ENCODE results near the gene RASD2.

Gene RASD2

DNA sequence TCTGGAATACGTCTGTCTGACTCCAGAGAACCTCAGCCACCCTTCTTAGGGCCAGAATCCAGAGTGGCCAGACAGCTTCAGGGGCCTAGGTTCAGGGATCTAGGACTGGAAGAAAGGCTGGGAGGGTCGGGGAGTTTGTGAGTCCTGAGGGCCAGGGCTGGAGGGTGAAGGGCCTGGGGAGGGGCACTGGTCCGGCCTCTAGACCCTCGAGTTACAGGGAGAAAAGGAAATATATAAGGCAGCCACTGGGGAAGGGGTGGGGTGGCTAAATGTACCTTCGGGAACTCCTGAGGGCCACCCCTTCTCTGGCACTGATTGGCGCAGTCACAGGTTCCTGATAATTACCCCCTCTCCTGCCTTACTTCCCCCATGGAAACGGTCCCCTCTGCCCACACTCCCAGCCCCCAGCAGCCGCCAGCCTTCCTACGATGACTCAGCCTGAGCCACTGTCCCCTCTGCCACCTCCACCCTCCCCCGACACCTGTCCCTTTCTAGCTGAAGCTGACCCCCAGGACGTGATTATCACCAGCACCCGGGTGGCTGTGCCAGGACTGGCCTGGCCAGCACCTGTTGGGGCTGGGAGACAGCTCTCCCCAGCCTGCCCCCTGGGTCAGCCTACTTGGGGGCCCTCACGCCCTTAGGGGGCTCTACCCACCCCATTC is 50.1 kb downstream of the RASD2 start:
- Histone ChIP-seq H3K27ac (ENCODE audit: low read length) (no peak overlapping the region), H3K4me3 (ENCODE audit: low read depth in 1 of 2, low read length in 2 of 2) (no peak overlapping the region), H3K4me1 (ENCODE audit: control insufficient read depth in 1 of 2, insufficient read depth in 2 of 2, low read length in 2 of 2) (peaks cover 0 to 31% of the 10 kb centered on the region in 2 donors)

DNA sequence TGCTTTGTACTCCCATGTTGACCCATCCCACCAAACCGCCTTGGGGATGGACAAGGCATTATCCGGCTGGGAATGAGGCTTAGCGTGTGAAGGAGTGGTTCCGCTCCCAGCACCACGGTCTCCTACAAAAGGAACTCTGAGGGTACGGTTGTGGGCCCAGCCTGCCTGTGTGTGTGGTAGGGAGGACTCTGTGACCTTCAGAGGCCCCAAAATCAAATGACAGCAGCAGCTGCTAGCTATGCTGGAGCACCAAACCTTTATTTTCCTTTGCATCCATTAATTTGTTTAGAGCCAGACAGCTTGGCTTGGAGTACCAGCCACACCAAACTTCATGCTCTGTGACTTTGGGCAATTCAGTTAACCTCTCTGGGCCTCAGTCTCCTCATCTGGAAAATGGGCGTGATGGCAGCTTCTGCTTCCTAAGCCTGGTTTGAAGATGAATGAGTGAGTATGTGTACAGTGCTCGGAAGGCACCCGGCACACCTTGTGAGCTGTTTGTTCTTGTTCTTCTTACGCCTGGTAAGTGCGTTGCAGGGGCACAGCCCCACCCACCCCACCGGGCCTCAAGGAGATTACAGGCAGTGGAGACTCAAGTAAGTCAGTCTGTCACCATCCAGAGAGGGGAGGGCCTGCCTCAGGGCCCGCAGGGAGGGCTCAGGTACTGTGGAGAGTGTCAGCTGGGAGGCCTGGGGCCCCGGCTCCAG is 51.2 kb downstream of the RASD2 start:
- no peaks in the 10 kb centered on the region for H3K36me3 ChIP-seq (ENCODE audit: control insufficient read depth in 1 of 2, insufficient read depth in 2 of 2, low read length in 2 of 2)
- H3K9me3 ChIP-seq (ENCODE audit: control insufficient read depth in 1 of 2, low read length in 2 of 2): no peaks in the 10 kb centered on the region
- no peak overlapping the region for H3K4me3 ChIP-seq (ENCODE audit: low read depth in 1 of 2, low read length in 2 of 2)
- H3K27me3 ChIP-seq (ENCODE audit: low read depth, low read length): no peaks in the 10 kb centered on the region
- no peak overlapping the region for H3K27ac ChIP-seq (ENCODE audit: low read length)
- H3K4me1 ChIP-seq (ENCODE audit: control insufficient read depth in 1 of 2, insufficient read depth in 2 of 2, low read length in 2 of 2): peaks cover 0 to 31% of the 10 kb centered on the region in 2 donors

More for the DNA sequence above, 50.1 kb downstream of the RASD2 start:
- no peaks in the 10 kb centered on the region for H3K27me3 ChIP-seq (ENCODE audit: low read depth, low read length)
- no peaks in the 10 kb centered on the region for H3K9me3 ChIP-seq (ENCODE audit: control insufficient read depth in 1 of 2, low read length in 2 of 2)
- no peaks in the 10 kb centered on the region for H3K36me3 ChIP-seq (ENCODE audit: control insufficient read depth in 1 of 2, insufficient read depth in 2 of 2, low read length in 2 of 2)

- H3K36me3 ChIP-seq (ENCODE audit: control insufficient read depth in 1 of 2, insufficient read depth in 2 of 2, low read length in 2 of 2): no peaks in the 10 kb centered on the region
- H3K4me1 ChIP-seq (ENCODE audit: control insufficient read depth in 1 of 2, insufficient read depth in 2 of 2, low read length in 2 of 2): peaks cover 0 to 29% of the 10 kb centered on the region in 2 donors
- H3K27ac ChIP-seq (ENCODE audit: low read length): no peak overlapping the region
- no peak overlapping the region for H3K4me3 ChIP-seq (ENCODE audit: low read depth in 1 of 2, low read length in 2 of 2)
- H3K9me3 ChIP-seq (ENCODE audit: control insufficient read depth in 1 of 2, low read length in 2 of 2): no peaks in the 10 kb centered on the region
- H3K27me3 ChIP-seq (ENCODE audit: low read depth, low read length): no peaks in the 10 kb centered on the region
Measured at GRCh38 chr22:35592418-35592967, 51.9 kb downstream of the RASD2 start.

GRCh38 chr22:35593071-35593890 is 52.6 kb downstream of the RASD2 start:
- Histone ChIP-seq H3K4me1 (ENCODE audit: control insufficient read depth in 1 of 2, insufficient read depth in 2 of 2, low read length in 2 of 2) (peaks cover 0 to 34% of the 10 kb centered on the region in 2 donors), H3K27ac (ENCODE audit: low read length) (no peak overlapping the region), H3K4me3 (ENCODE audit: low read depth in 1 of 2, low read length in 2 of 2) (no peak overlapping the region), H3K27me3 (ENCODE audit: low read depth, low read length) (no peaks in the 10 kb centered on the region), H3K9me3 (ENCODE audit: control insufficient read depth in 1 of 2, low read length in 2 of 2) (no peaks in the 10 kb centered on the region), H3K36me3 (ENCODE audit: control insufficient read depth in 1 of 2, insufficient read depth in 2 of 2, low read length in 2 of 2) (no peaks in the 10 kb centered on the region)

DNA sequence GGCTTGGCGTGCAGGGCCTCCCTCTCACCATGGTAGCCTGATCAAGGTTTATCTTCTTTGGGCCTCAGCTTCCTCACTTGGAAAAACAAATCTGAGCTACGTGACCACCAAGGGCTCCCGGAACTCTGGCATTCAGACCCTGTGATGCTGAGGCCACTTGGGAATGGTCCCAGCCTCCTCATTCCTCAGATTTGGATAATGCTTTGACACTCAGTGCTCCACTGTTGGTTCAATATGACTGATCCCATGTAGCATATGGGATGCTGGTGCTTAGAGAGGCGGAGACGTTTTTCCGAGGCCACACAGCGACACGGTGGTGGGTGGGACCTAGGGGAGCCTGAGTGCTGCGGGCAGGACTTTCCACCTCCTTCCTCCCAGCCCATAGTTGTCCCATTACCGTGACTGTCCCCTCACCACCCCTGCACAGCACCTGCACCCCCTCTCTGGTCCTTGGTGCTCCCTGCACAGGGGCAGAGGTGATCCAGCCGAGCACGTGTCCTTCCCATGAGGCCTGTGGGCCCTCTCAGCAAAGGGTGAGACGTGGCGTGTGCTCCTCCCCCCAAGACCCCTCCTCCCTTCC is 53.4 kb downstream of the RASD2 start:
- Histone ChIP-seq H3K4me1 (ENCODE audit: control insufficient read depth in 1 of 2, insufficient read depth in 2 of 2, low read length in 2 of 2) (peaks cover 0 to 34% of the 10 kb centered on the region in 2 donors), H3K4me3 (ENCODE audit: low read depth in 1 of 2, low read length in 2 of 2) (no peak overlapping the region)

DNA sequence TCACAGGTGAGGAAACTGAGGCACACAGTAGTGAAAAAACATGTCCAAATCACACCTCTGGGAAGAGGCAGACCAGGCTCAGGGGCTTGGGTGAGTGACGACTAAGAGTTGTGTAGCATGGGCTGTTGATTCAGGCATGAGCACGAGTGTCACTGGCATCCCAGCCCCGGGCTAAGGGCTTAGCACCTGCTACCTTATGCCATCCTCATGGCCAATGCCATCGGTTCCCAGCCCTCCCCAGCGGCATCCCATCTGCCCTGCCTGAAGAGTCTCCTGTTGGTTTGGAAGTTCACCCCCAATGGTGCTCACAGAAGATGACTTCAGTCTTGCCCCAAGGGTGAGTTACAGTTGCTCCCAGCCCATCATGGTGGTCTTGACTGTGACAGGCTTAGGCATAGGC is 54.1 kb downstream of the RASD2 start:
- no peaks in the 10 kb centered on the region for H3K9me3 ChIP-seq (ENCODE audit: control insufficient read depth in 1 of 2, low read length in 2 of 2)
- no peaks in the 10 kb centered on the region for H3K36me3 ChIP-seq (ENCODE audit: control insufficient read depth in 1 of 2, insufficient read depth in 2 of 2, low read length in 2 of 2)
- peaks cover 0 to 34% of the 10 kb centered on the region in 2 donors for H3K4me1 ChIP-seq (ENCODE audit: control insufficient read depth in 1 of 2, insufficient read depth in 2 of 2, low read length in 2 of 2)
- no peak overlapping the region for H3K27ac ChIP-seq (ENCODE audit: low read length)
- H3K4me3 ChIP-seq (ENCODE audit: low read depth in 1 of 2, low read length in 2 of 2): no peak overlapping the region
- H3K27me3 ChIP-seq (ENCODE audit: low read depth, low read length): no peaks in the 10 kb centered on the region

More for the DNA sequence above, 53.4 kb downstream of the RASD2 start:
- Histone ChIP-seq H3K9me3 (ENCODE audit: control insufficient read depth in 1 of 2, low read length in 2 of 2) (no peaks in the 10 kb centered on the region), H3K36me3 (ENCODE audit: control insufficient read depth in 1 of 2, insufficient read depth in 2 of 2, low read length in 2 of 2) (no peaks in the 10 kb centered on the region), H3K27me3 (ENCODE audit: low read depth, low read length) (no peaks in the 10 kb centered on the region), H3K27ac (ENCODE audit: low read length) (no peak overlapping the region)

- Histone ChIP-seq H3K4me3 (ENCODE audit: low read depth in 1 of 2, low read length in 2 of 2) (no peak overlapping the region), H3K27me3 (ENCODE audit: low read depth, low read length) (no peaks in the 10 kb centered on the region), H3K9me3 (ENCODE audit: control insufficient read depth in 1 of 2, low read length in 2 of 2) (no peaks in the 10 kb centered on the region), H3K27ac (ENCODE audit: low read length) (no peak overlapping the region), H3K4me1 (ENCODE audit: control insufficient read depth in 1 of 2, insufficient read depth in 2 of 2, low read length in 2 of 2) (peaks cover 0 to 32% of the 10 kb centered on the region in 2 donors), H3K36me3 (ENCODE audit: control insufficient read depth in 1 of 2, insufficient read depth in 2 of 2, low read length in 2 of 2) (no peaks in the 10 kb centered on the region)
Measured at GRCh38 chr22:35596821-35597220, 56.2 kb downstream of the RASD2 start.

DNA sequence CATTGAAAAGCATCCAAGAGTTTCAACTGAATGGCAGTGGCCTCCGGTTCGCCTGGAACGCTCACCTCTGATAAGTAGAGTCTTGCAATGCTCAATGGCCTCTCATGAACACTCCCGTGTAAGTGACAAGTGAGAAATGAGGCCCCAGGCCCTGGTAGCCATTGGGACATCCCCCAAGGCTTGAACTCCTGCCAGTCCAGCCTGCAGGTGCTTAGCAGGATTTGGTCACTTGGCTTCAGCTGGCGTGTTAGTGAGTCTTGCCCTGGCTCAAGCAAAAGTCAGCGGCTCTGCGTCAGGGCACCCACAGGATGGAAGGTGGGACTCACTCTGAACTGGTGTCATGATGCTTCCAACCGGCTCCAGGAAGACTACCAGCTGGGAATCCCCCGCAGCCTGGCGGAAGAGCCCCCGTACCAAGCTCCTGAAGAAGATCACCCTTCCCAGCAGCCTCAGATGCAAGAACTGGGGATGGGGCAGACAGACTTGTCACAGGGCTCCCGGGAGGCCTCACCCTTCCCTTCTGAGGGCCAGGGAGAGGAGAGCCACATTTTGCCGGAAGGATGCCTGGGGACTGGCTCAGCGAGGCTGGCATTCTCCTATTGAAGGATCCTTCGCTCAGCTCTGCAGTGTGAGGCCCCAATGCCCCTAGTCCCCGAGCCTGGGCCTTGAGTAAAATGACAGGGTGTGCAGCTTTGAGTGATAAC is 57.2 kb downstream of the RASD2 start:
- H3K4me3 ChIP-seq (ENCODE audit: low read depth in 1 of 2, low read length in 2 of 2): no peak overlapping the region
- H3K4me1 ChIP-seq (ENCODE audit: control insufficient read depth in 1 of 2, insufficient read depth in 2 of 2, low read length in 2 of 2): peaks cover 0 to 22% of the 10 kb centered on the region in 2 donors
- no peak overlapping the region for H3K27ac ChIP-seq (ENCODE audit: low read length)
- H3K9me3 ChIP-seq (ENCODE audit: control insufficient read depth in 1 of 2, low read length in 2 of 2): no peaks in the 10 kb centered on the region
- no peaks in the 10 kb centered on the region for H3K27me3 ChIP-seq (ENCODE audit: low read depth, low read length)
- no peaks in the 10 kb centered on the region for H3K36me3 ChIP-seq (ENCODE audit: control insufficient read depth in 1 of 2, insufficient read depth in 2 of 2, low read length in 2 of 2)

- Histone ChIP-seq H3K4me3 (ENCODE audit: low read depth in 1 of 2, low read length in 2 of 2) (no peak overlapping the region), H3K27me3 (ENCODE audit: low read depth, low read length) (no peaks in the 10 kb centered on the region), H3K4me1 (ENCODE audit: control insufficient read depth in 1 of 2, insufficient read depth in 2 of 2, low read length in 2 of 2) (peaks cover 0 to 17% of the 10 kb centered on the region in 2 donors), H3K36me3 (ENCODE audit: control insufficient read depth in 1 of 2, insufficient read depth in 2 of 2, low read length in 2 of 2) (no peaks in the 10 kb centered on the region), H3K27ac (ENCODE audit: low read length) (no peak overlapping the region), H3K9me3 (ENCODE audit: control insufficient read depth in 1 of 2, low read length in 2 of 2) (no peaks in the 10 kb centered on the region)
Measured at GRCh38 chr22:35598396-35598710, 57.7 kb downstream of the RASD2 start.

DNA sequence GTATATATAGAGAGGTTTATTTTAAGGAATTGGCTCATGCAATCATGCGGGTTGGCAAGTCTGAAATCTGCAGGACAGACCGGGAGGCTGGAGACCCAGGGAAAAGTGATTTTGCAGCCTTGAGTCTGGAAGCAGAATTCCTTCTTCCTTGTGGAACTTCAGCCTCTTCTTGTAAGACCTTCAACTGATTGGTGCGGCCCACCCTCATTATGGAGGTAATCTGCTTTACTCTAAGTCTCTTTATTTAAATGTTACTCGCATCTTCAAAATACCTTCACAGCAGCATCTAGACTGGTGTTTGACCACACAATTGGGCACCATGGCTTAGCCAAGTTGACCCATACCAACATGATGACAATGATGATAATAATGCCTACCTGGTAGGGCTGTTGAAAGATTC is 58.7 kb downstream of the RASD2 start:
- Histone ChIP-seq H3K36me3 (ENCODE audit: control insufficient read depth in 1 of 2, insufficient read depth in 2 of 2, low read length in 2 of 2) (no peaks in the 10 kb centered on the region), H3K4me3 (ENCODE audit: low read depth in 1 of 2, low read length in 2 of 2) (no peak overlapping the region), H3K9me3 (ENCODE audit: control insufficient read depth in 1 of 2, low read length in 2 of 2) (no peaks in the 10 kb centered on the region), H3K4me1 (ENCODE audit: control insufficient read depth in 1 of 2, insufficient read depth in 2 of 2, low read length in 2 of 2) (peaks cover 0 to 8% of the 10 kb centered on the region in 2 donors), H3K27me3 (ENCODE audit: low read depth, low read length) (no peaks in the 10 kb centered on the region), H3K27ac (ENCODE audit: low read length) (no peak overlapping the region)

Data from muscle layer of duodenum (tissue), 2 donors.